H9 (cell line): Measurements from ENCODE around the gene TMEM121. TPM values are rescaled to one million over a fixed set of nuclear protein-coding genes. Genes with fewer than 3 reads are reported as not detected.
"Not testable (repeated sequence)": the region's sequence is repeated elsewhere in the genome, so short reads cannot be mapped to it uniquely, and the experiment has no call there.

Source experiments
- DNase-seq: peaks from one replicate; pipeline ENCODE4 v3.0.0-alpha.2; 2017
- H2AFZ ChIP-seq: one replicate; pipeline ENCODE4 v1.6.1; 2013; ENCODE audit warnings: mild to moderate bottlenecking, low read length, control low read depth, moderate library complexity
- H2AK5ac ChIP-seq: 2 replicates; pipeline ENCODE4 v1.6.1; 2013; ENCODE audit warnings: low read length, control low read depth, mixed read lengths; ENCODE audit not compliant: insufficient read length
- H2BK120ac ChIP-seq: one replicate; pipeline ENCODE4 v1.6.1; 2013; ENCODE audit warnings: low read depth, mild to moderate bottlenecking, low read length, control low read depth, inconsistent platforms; ENCODE audit not compliant: poor library complexity, severe bottlenecking
- H2BK12ac ChIP-seq: 2 replicates; pipeline ENCODE4 v1.6.1; 2013; ENCODE audit warnings: low read length, control low read depth, mixed read lengths, low read depth; ENCODE audit not compliant: insufficient read length
- H2BK15ac ChIP-seq: 2 replicates; pipeline ENCODE4 v1.6.1; 2013; ENCODE audit warnings: low read depth, low read length, control low read depth
- H2BK20ac ChIP-seq: one replicate; pipeline ENCODE4 v1.6.1; 2013; ENCODE audit warnings: low read depth, mild to moderate bottlenecking, low read length, control low read depth, inconsistent platforms; ENCODE audit not compliant: poor library complexity, severe bottlenecking
- H2BK5ac ChIP-seq: 2 replicates; pipeline ENCODE4 v1.6.1; 2013; ENCODE audit warnings: low read length, control low read depth, mixed read lengths; ENCODE audit not compliant: insufficient read length
- H3K14ac ChIP-seq: 2 replicates; pipeline ENCODE4 v1.6.1; 2013; ENCODE audit warnings: low read length, control low read depth; ENCODE audit not compliant: insufficient read depth
- H3K18ac ChIP-seq: 2 replicates; pipeline ENCODE4 v1.6.1; 2013; ENCODE audit warnings: low read depth, mild to moderate bottlenecking, mixed read lengths, low read length, control low read depth; ENCODE audit not compliant: insufficient read length
- H3K23ac ChIP-seq: 2 replicates; pipeline ENCODE4 v1.6.1; 2013; ENCODE audit warnings: low read length, control low read depth, mixed read lengths, low read depth; ENCODE audit not compliant: insufficient read length
- H3K23me2 ChIP-seq: 2 replicates; pipeline ENCODE4 v1.6.1; 2013; ENCODE audit warnings: low read depth, mild to moderate bottlenecking, mixed read lengths, low read length, control low read depth; ENCODE audit not compliant: insufficient read length, poor library complexity, severe bottlenecking
- H3K27ac ChIP-seq: 2 replicates; pipeline ENCODE4 v1.5.1; 2013; ENCODE audit warnings: low read length, control low read depth, mixed read lengths, low read depth; ENCODE audit not compliant: insufficient read length
- H3K27me3 ChIP-seq: 2 replicates; pipeline ENCODE4 v1.6.1; 2013; ENCODE audit warnings: low read length, control low read depth, inconsistent platforms; ENCODE audit not compliant: insufficient read depth
- H3K4ac ChIP-seq: 2 replicates; pipeline ENCODE4 v1.6.1; 2013; ENCODE audit warnings: low read depth, mild to moderate bottlenecking, control low read depth, inconsistent platforms, low read length, moderate library complexity
- H3K4me1 ChIP-seq: 2 replicates; pipeline ENCODE4 v1.6.1; 2013; ENCODE audit warnings: low read length, control low read depth, inconsistent platforms; ENCODE audit not compliant: insufficient read depth
- H3K4me2 ChIP-seq: 2 replicates; pipeline ENCODE4 v1.6.1; 2013; ENCODE audit warnings: low read length, control low read depth, mixed read lengths; ENCODE audit not compliant: insufficient read length, insufficient read depth
- H3K56ac ChIP-seq: 2 replicates; pipeline ENCODE4 v1.6.1; 2013; ENCODE audit warnings: low read depth, mild to moderate bottlenecking, mixed read lengths, low read length, control low read depth; ENCODE audit not compliant: insufficient read length
- H3K79me1 ChIP-seq: 2 replicates; pipeline ENCODE4 v1.6.1; 2013; ENCODE audit warnings: low read depth, mild to moderate bottlenecking, moderate library complexity, low read length, control low read depth, inconsistent platforms; ENCODE audit not compliant: insufficient read depth, poor library complexity, severe bottlenecking
- H3K79me2 ChIP-seq: 2 replicates; pipeline ENCODE4 v1.6.1; 2013; ENCODE audit warnings: low read length, control low read depth, inconsistent platforms; ENCODE audit not compliant: insufficient read depth
- H3K9ac ChIP-seq: 2 replicates; pipeline ENCODE4 v1.6.1; 2013; ENCODE audit warnings: low read length, control low read depth, mixed read lengths; ENCODE audit not compliant: insufficient read length; ENCODE audit errors: extremely low read depth
- H3K9me3 ChIP-seq: one replicate; pipeline ENCODE4 v1.6.1; 2013; ENCODE audit warnings: low read depth, low read length, inconsistent platforms; ENCODE audit not compliant: control insufficient read depth
- H3T11ph ChIP-seq: one replicate; pipeline ENCODE4 v1.6.1; 2013; ENCODE audit warnings: mild to moderate bottlenecking, low read length, control low read depth, inconsistent platforms
- H4K20me1 ChIP-seq: one replicate; pipeline ENCODE4 v1.6.1; 2013; ENCODE audit not compliant: control insufficient read depth, insufficient read length, insufficient read depth
- H4K5ac ChIP-seq: 2 replicates; pipeline ENCODE4 v1.6.1; 2013; ENCODE audit warnings: low read depth, mild to moderate bottlenecking, mixed read lengths, low read length, control low read depth; ENCODE audit not compliant: insufficient read length
- H4K8ac ChIP-seq: replicated peaks from 2 replicates; pipeline ENCODE4 v1.6.1; 2013; ENCODE audit warnings: low read length, control low read depth, mixed read lengths, low read depth; ENCODE audit not compliant: insufficient read length
- H4K91ac ChIP-seq: 2 replicates; pipeline ENCODE4 v1.6.1; 2013; ENCODE audit warnings: low read depth, mild to moderate bottlenecking, moderate library complexity, mixed read lengths, low read length, control low read depth; ENCODE audit not compliant: insufficient read length
- H3K27ac Mint-ChIP-seq, 3 experiments: 2 replicates in 2 of 3; 3 replicates in 1 of 3; pipeline ENCODE4 v1.8.0; 2020 to 2021; ENCODE audit warnings: mixed read lengths in 3 of 3, mild to moderate bottlenecking in 1 of 3, moderate library complexity in 1 of 3
- H3K27me3 Mint-ChIP-seq: 2 replicates; pipeline ENCODE4 v1.8.0; 2021; ENCODE audit warnings: low read depth, mild to moderate bottlenecking, moderate library complexity, mixed read lengths
- H3K36me3 Mint-ChIP-seq, 3 experiments: 2 replicates in 2 of 3; 3 replicates in 1 of 3; pipeline ENCODE4 v1.8.0; 2020 to 2021; ENCODE audit warnings: low read depth in 3 of 3, mixed read lengths in 3 of 3; ENCODE audit not compliant: insufficient read depth in 1 of 3
- H3K4me1 Mint-ChIP-seq, 2 experiments: 2 replicates each; pipeline ENCODE4 v1.8.0; 2020; ENCODE audit warnings: mixed read lengths in 2 of 2
- H3K4me3 Mint-ChIP-seq, 2 experiments: 2 replicates in 1 of 2; 3 replicates in 1 of 2; pipeline ENCODE4 v1.8.0; 2020 to 2021; ENCODE audit warnings: mild to moderate bottlenecking in 2 of 2, mixed read lengths in 2 of 2, moderate library complexity in 1 of 2
- H3K9me3 Mint-ChIP-seq, 2 experiments: 2 replicates in 1 of 2; 3 replicates in 1 of 2; pipeline ENCODE4 v1.8.0; 2020; ENCODE audit warnings: mild to moderate bottlenecking in 2 of 2, mixed read lengths in 2 of 2, moderate library complexity in 1 of 2
- WGBS: extraction: QIAGEN DNeasy Blood & Tissue Kit; methylation state at CpG from one replicate; pipeline ENCODE4 v1.1.7; 2013; ENCODE audit warnings: missing lambda C conversion rate, low lambda C conversion rate, mixed read lengths; ENCODE audit not compliant: insufficient read length; ENCODE audit errors: extremely low coverage; 5-methylcytosine and 5-hydroxymethylcytosine counted together
- total RNA-seq: library from RNA; stranded (reverse); gene quantifications from 2 replicates; pipeline ENCODE4 v1.2.1, GENCODE V29; 2021

Gene TMEM121
- total RNA-seq, 1 experiment from 2014 or later, result 2.6 TPM

DNA sequence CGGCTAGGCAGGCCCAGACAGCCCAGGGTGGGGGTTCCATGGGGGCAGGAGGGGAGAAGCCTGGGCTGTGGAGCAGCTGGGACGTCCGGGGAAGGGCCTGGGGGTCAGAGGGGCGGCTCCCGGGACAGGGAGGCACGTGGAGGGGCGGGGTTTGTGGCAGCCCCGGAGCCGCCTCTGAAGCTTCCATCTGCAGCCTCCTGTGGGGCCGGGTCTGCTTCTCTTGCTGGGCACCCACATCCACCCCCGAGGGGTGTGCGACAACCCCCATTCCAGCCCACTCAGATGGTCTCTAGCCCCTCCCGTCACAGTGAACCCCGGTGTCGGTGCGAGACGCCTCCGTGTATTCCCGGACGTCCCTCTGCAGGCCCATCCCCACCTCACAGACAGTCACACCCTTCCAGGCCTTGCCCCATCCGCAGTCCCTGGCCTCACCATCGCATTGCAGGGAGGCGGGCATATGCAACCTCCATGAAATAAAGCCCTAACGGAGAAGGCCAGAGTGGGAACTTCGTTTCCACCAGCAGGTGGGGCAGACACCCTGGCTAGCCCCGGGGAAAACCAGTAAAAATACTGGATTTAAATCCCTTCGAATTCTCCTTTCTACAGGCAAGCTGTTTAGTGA, 33.8 kb downstream of the TMEM121 start:
- H3K27me3 ChIP-seq, H3K23me2 ChIP-seq, H2BK12ac ChIP-seq, H3K79me1 ChIP-seq, H3K4me2 ChIP-seq, H3K23ac ChIP-seq, H3K14ac ChIP-seq, H4K5ac ChIP-seq, H3K27ac ChIP-seq, H2BK5ac ChIP-seq, H3K56ac ChIP-seq, H3T11ph ChIP-seq, DNase-seq, H2AK5ac ChIP-seq, H2BK120ac ChIP-seq, H4K20me1 ChIP-seq, H4K91ac ChIP-seq, H2BK15ac ChIP-seq, H3K4me1 ChIP-seq, H3K4me3 Mint-ChIP-seq, H3K18ac ChIP-seq, H3K27me3 Mint-ChIP-seq, H2AFZ ChIP-seq, H3K4me1 Mint-ChIP-seq, H3K4ac ChIP-seq, H3K79me2 ChIP-seq, H3K9ac ChIP-seq, H3K27ac Mint-ChIP-seq, H4K8ac ChIP-seq, H2BK20ac ChIP-seq: not testable (repeated sequence)
- H3K9me3 ChIP-seq, result peaks cover 26% of the 10 kb centered on the region
- H3K36me3 Mint-ChIP-seq, result peaks cover 10 to 12% (median 12%) of the 10 kb centered on the region in 3 experiments
- WGBS, result no CpG with 5 or more reads among the region's 27 CpGs
- H3K9me3 Mint-ChIP-seq, result peaks cover 44 to 57% of the 10 kb centered on the region in 2 experiments

DNA sequence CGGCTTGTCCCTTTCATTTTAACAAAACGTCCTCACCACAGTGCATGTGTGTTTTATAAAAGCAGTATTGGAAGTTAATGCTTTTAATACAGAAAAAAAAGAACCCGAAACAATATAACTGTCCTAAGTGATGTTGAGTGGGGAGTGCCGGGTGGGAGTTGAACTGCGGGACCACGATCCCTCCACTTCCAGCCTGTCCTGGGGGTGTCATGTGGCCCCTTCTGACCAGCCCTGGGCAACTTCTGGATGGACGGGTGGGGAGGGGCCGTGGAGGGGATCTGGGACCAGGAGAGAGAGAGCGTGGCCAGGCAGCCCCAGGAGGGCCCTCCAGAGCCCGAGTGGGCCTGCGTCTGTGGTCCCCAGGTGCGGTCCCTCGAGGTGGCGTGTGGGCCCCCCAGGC, 35.0 kb downstream of the TMEM121 start:
- not testable (repeated sequence) for H2BK120ac ChIP-seq, H2BK12ac ChIP-seq, DNase-seq, H2BK5ac ChIP-seq, H3K27me3 Mint-ChIP-seq, H4K5ac ChIP-seq, H3K9ac ChIP-seq, H3K79me1 ChIP-seq, H3K27me3 ChIP-seq, H3K79me2 ChIP-seq, H2AK5ac ChIP-seq, H3K14ac ChIP-seq, H3K4me1 ChIP-seq, H3K4me2 ChIP-seq, H4K20me1 ChIP-seq, H3K4me3 Mint-ChIP-seq, H3T11ph ChIP-seq, H2BK15ac ChIP-seq, H3K56ac ChIP-seq, H3K4ac ChIP-seq, H4K91ac ChIP-seq, H4K8ac ChIP-seq, H3K23me2 ChIP-seq, H3K18ac ChIP-seq, H2BK20ac ChIP-seq, H3K4me1 Mint-ChIP-seq, H3K27ac ChIP-seq, H2AFZ ChIP-seq, H3K27ac Mint-ChIP-seq, H3K23ac ChIP-seq
- Mint-ChIP-seq H3K36me3 (peaks cover 10 to 15% (median 14%) of the 10 kb centered on the region in 3 experiments), H3K9me3 (peaks cover 38 to 48% of the 10 kb centered on the region in 2 experiments)
- no CpG with 5 or more reads among the region's 14 CpGs for WGBS
- H3K9me3 ChIP-seq, result peaks cover 28% of the 10 kb centered on the region
